Measurements from ENCODE around the gene CEMIP.

CEMIP gene

GRCh38 chr15:80969316-80969715 is 190.1 kb downstream of the CEMIP start:
- TF ChIP-seq, protein P1, sequence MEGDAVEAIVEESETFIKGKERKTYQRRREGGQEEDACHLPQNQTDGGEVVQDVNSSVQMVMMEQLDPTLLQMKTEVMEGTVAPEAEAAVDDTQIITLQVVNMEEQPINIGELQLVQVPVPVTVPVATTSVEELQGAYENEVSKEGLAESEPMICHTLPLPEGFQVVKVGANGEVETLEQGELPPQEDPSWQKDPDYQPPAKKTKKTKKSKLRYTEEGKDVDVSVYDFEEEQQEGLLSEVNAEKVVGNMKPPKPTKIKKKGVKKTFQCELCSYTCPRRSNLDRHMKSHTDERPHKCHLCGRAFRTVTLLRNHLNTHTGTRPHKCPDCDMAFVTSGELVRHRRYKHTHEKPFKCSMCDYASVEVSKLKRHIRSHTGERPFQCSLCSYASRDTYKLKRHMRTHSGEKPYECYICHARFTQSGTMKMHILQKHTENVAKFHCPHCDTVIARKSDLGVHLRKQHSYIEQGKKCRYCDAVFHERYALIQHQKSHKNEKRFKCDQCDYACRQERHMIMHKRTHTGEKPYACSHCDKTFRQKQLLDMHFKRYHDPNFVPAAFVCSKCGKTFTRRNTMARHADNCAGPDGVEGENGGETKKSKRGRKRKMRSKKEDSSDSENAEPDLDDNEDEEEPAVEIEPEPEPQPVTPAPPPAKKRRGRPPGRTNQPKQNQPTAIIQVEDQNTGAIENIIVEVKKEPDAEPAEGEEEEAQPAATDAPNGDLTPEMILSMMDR (conservative IDR thresholded peaks at IDR 0.05; ENCODE audit: low read length) = no peak
- TF ChIP-seq EZH2phosphoT487 (IDR thresholded peaks at IDR 0.05; ENCODE audit: borderline replicate concordance) = no peak
- Histone ChIP-seq H3K9ac (ENCODE audit: low read depth, low read length, poor library complexity, severe bottlenecking) (no peak overlapping the region), H3K9me2 (replicated peaks; ENCODE audit: low read depth, low read length) (no peaks in the 10 kb centered on the region), H3K36me3 (ENCODE audit: insufficient read depth, low read length) (no peaks in the 10 kb centered on the region; the same call in 1 of the 2 replicates), H3F3A (ENCODE audit: low read depth) (no peaks in the 10 kb centered on the region), H3K27me3 (ENCODE audit: insufficient read depth, low read length, poor library complexity, severe bottlenecking) (no peaks in the 10 kb centered on the region), H2AFZ (ENCODE audit: low read length) (no peak overlapping the region), H3K4me3 (ENCODE audit: low read length, poor library complexity, severe bottlenecking) (no peak overlapping the region), H3K4me2 (ENCODE audit: low read depth, low read length, poor library complexity, severe bottlenecking) (no peak overlapping the region), H3K79me2 (ENCODE audit: insufficient read depth, low read length) (peaks cover 4% of the 10 kb centered on the region; the same call in 1 of the 2 replicates), H3K9me3 (ENCODE audit: insufficient read depth, low read depth, low read length) (no peaks in the 10 kb centered on the region), H3K4me1 (ENCODE audit: insufficient read depth, low read length, poor library complexity, severe bottlenecking) (no peaks in the 10 kb centered on the region), H4K20me1 (ENCODE audit: insufficient read depth, low read length, poor library complexity, severe bottlenecking) (no peaks in the 10 kb centered on the region)

GRCh38 chr15:80970018-80970657 is 191.0 kb downstream of the CEMIP start:
- TF ChIP-seq, protein P1 (conservative IDR thresholded peaks at IDR 0.05; ENCODE audit: low read length) = peak; percentile 82
- TF ChIP-seq EZH2phosphoT487 (IDR thresholded peaks at IDR 0.05; ENCODE audit: borderline replicate concordance) = no peak
- Histone ChIP-seq H3K9me3 (ENCODE audit: insufficient read depth, low read depth, low read length) (no peaks in the 10 kb centered on the region), H3F3A (ENCODE audit: low read depth) (no peaks in the 10 kb centered on the region), H3K9ac (ENCODE audit: low read depth, low read length, poor library complexity, severe bottlenecking) (no peak overlapping the region), H4K20me1 (ENCODE audit: insufficient read depth, low read length, poor library complexity, severe bottlenecking) (no peaks in the 10 kb centered on the region), H3K9me2 (replicated peaks; ENCODE audit: low read depth, low read length) (no peaks in the 10 kb centered on the region), H3K4me3 (ENCODE audit: low read length, poor library complexity, severe bottlenecking) (no peak overlapping the region), H3K79me2 (ENCODE audit: insufficient read depth, low read length) (peaks cover 4% of the 10 kb centered on the region; the same call in 1 of the 2 replicates), H3K36me3 (ENCODE audit: insufficient read depth, low read length) (no peaks in the 10 kb centered on the region; the same call in 1 of the 2 replicates), H3K27me3 (ENCODE audit: insufficient read depth, low read length, poor library complexity, severe bottlenecking) (no peaks in the 10 kb centered on the region), H3K4me2 (ENCODE audit: low read depth, low read length, poor library complexity, severe bottlenecking) (no peak overlapping the region), H3K4me1 (ENCODE audit: insufficient read depth, low read length, poor library complexity, severe bottlenecking) (no peaks in the 10 kb centered on the region), H2AFZ (ENCODE audit: low read length) (no peak overlapping the region)

- no peaks in the 10 kb centered on the region for H3K9me2 ChIP-seq (replicated peaks; ENCODE audit: low read depth, low read length)
- H3K79me2 ChIP-seq (ENCODE audit: insufficient read depth, low read length) = peaks cover 4% of the 10 kb centered on the region; the same call in 1 of the 2 replicates
- H3F3A ChIP-seq (ENCODE audit: low read depth) = no peaks in the 10 kb centered on the region
- no peaks in the 10 kb centered on the region for H4K20me1 ChIP-seq (ENCODE audit: insufficient read depth, low read length, poor library complexity, severe bottlenecking)
- H3K36me3 ChIP-seq (ENCODE audit: insufficient read depth, low read length) = no peaks in the 10 kb centered on the region; the same call in 1 of the 2 replicates
- peaks cover 5% of the 10 kb centered on the region for H3K4me1 ChIP-seq (ENCODE audit: insufficient read depth, low read length, poor library complexity, severe bottlenecking)
- TF ChIP-seq, protein P1 (conservative IDR thresholded peaks at IDR 0.05; ENCODE audit: low read length) = no peak
- no peak for TF ChIP-seq EZH2phosphoT487 (IDR thresholded peaks at IDR 0.05; ENCODE audit: borderline replicate concordance)
- no peak overlapping the region for H3K9ac ChIP-seq (ENCODE audit: low read depth, low read length, poor library complexity, severe bottlenecking)
- H3K4me3 ChIP-seq (ENCODE audit: low read length, poor library complexity, severe bottlenecking) = no peak overlapping the region
- no peak overlapping the region for H2AFZ ChIP-seq (ENCODE audit: low read length)
- H3K4me2 ChIP-seq (ENCODE audit: low read depth, low read length, poor library complexity, severe bottlenecking) = no peak overlapping the region
- H3K27me3 ChIP-seq (ENCODE audit: insufficient read depth, low read length, poor library complexity, severe bottlenecking) = no peaks in the 10 kb centered on the region
- no peaks in the 10 kb centered on the region for H3K9me3 ChIP-seq (ENCODE audit: insufficient read depth, low read depth, low read length)
Measured at GRCh38 chr15:80970658-80971057, 191.5 kb downstream of the CEMIP start.

Data from Loucy (cell line).